GM04503 (cell line): ENCODE measurements around the gene RASSF10.
"Not testable (repeated sequence)": the region's sequence is repeated elsewhere in the genome, so short reads cannot be mapped to it uniquely, and the experiment has no call there.

Experiments used
- DNase-seq: peaks from one replicate; pipeline ENCODE4 v3.0.0-alpha.2; 2012; ENCODE audit warnings: low read depth

Gene RASSF10

DNA sequence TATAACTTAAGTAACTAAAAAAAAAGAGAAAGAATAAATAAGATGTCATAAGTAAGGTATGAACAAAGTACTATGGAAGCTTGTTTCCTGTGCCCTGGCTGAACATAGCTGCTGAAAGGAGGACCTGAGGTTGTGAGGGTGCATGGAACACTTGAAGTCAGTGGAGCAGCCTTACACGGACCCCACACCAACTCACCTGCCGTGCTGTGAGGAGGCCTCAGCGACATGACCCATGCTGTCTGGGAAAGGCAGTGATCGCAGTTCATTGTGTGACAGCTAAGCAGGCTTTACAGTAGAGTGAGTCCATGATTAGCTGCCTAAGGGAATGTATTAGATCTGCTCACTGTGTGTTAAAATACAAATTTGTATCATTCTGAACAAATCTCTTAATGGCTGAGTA is 17.6 kb downstream of the RASSF10 start:
- DNase-seq = no peak

DNA sequence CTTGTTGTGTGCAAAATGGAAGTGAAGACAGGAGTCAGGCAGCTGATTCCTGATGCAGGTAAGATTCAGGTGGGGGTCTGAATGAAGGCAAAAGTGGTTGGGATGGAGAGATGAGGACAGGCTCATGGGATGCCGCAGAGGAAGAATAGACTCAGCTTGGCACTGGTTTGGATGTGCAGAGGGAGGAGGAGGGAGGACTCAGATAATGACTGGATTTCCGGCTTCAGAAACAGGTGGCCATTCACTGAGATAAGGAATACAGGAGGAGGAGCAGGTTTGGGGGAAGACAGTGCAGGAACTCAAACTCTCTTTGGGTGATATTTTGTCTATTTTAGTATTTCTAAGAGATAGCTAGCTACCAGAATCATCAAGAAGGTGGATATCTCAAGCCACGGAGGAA is 19.2 kb downstream of the RASSF10 start:
- no peak for DNase-seq

DNA sequence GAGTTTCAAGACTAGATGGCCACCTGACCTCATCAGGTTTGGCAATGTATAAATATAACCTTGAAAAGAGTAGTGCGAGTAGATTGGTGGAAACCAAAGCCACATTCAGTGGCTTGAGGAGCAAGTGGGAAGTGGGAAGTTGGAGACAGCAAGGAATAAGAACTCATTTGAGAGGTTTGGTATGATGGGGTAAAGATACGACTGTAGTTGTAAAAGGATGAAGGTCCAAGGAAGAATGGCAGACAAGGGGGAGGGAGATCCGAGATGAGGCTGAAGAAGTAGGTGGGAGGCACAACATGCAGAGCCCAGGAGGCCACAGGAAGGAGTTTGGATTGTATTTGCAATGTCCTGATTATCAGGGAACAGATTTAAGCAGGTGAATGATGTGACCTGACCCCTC is 20.8 kb downstream of the RASSF10 start:
- DNase-seq = no peak

DNA sequence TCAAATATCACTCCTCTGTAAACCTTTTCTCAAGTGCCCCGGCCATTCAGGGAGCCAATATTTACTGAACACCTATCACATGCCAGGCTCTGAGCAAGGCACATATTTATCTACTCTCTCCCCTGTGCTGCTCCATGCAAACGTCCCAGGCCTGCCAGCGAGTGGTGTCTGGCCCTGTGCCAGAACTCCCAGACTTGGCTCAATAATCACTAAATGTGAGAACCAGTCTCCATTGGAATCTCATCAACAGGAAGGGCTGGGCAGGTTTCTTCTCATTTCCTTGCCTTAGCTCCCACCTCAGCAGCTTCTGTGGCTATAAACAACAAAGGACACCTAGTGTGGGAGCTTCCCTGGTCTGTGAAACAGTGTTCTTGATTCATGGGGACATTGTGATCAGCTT is 21.7 kb downstream of the RASSF10 start:
- no peak for DNase-seq

DNA sequence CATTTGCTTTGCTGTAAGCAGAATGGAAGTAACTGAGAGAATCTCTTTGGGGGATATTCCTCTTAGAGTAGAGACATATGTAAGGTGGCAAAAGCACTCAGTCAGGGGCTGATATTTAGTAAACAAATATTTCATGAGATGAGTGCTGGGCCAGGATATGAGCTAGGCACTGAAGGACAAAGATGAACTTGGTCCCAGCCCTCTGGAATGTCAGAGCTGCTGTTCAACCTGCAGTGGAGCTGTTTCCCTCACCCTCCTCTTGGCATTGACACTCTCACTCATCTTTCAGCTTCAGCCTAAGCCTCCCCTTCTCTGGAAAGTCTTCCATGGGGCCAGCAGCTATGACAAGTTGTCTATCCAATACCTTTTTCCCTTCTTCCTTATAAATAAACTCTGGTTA is 22.2 kb downstream of the RASSF10 start:
- DNase-seq = no peak

DNA sequence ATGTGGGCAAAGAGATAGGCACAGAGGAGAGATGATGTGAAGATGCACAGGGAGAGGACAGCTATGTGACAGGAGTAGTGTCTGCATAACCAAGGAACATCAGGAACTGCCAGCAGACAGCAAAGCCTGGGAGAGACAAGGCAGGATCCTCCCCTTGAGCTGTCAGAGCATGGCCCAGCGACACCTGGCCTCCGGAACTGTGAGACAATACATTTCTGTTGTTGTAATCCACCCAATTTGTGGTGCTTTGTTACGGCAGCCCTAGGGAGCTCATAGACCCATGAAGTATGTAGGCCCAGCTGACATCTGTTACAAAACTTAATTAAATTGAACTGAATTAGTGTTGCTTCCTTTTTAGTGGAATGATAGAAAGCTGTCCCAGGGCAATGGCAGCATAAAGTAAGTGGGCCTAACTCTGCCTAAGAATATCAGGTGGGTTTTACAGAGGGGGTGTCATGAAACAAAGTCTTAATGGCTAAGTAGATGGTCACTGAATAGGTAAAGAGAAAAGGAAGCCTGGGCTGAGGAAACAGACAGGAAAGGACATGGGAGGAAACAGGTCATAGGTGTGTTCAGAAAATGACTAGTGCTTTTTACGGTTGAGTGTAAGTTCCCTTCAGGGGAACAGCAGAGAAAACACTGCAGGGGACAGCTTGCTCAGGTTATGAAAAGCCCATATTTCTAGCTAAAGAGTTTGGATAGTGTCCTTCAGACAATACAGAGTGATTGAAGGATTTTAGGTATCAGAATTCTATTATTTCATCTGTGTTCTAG is 24.8 kb downstream of the RASSF10 start:
- no peak for DNase-seq

DNA sequence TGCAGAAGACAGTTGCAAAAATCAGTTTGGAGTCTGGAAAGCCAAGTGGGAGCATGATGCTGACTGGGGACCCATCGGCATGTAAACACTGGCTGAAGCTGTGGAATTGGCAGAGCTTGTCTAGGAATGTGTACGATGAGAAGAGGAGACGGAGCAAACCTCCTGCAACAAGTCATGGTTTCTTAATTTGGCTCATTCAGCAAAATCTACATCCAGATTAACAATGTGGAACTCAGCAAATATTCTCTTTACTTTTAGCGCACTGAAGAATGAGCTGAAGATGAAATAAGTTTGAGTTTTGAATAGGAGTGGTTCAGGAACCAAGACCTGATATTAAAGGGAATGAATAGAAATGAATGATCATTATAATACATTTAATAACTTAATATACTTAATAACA is 26.6 kb downstream of the RASSF10 start:
- no peak for DNase-seq

DNA sequence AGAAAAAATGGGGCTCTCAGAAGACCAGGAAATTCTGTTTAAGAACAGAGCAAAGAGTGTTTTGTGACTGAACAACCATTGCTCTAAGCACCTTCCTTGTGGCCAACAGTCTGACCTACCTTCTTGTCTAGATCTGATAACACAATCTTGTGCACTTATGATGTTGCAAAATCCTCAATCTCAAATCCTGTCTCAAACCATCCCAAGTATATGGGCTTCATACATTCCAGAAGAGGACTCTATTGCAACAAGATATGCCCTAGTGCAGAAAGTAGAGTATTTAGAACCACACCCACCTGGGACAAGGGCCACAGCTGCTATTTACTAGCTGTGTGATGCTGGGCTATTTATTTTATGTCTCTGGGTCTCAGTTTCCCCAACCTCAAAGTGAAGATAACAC is 27.1 kb downstream of the RASSF10 start:
- no peak for DNase-seq

DNA sequence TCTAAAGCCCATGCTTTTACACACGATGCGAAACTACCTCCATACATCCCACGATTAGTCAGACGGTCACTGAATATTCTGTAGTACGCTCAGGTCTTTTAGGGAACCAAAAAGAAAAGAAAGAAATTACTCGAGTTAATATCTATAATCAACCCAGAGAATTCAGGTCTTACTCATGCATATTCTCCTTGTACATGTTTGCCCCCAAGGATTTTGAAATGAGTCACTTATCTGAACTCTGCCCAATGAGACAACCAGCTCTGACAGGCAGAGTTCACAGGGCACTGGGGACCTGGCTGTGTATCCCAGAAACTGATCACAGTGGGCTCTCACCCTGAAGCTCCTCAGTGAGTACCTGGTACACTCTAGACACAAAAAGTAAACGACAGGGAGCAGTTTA is 29.2 kb downstream of the RASSF10 start:
- DNase-seq = no peak

DNA sequence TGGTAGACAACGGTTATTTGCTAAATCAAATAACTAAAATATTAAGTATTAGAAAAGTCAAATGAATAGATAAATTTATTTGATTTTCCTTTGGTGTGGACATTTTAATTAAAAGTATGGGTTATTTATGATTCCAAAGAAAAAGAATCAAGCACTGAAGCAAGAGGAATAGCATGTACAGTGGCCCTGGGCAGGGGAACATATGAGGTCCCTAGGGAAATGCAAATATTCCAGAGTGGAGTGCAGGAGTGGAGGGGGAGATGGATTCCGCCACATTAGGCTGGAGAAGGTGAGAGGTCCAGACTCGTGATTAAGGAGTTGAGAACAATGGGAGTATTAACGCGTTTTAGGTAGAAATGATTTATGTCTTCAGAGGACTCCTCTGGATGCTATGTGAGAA is 30.0 kb downstream of the RASSF10 start:
- no peak for DNase-seq

DNA sequence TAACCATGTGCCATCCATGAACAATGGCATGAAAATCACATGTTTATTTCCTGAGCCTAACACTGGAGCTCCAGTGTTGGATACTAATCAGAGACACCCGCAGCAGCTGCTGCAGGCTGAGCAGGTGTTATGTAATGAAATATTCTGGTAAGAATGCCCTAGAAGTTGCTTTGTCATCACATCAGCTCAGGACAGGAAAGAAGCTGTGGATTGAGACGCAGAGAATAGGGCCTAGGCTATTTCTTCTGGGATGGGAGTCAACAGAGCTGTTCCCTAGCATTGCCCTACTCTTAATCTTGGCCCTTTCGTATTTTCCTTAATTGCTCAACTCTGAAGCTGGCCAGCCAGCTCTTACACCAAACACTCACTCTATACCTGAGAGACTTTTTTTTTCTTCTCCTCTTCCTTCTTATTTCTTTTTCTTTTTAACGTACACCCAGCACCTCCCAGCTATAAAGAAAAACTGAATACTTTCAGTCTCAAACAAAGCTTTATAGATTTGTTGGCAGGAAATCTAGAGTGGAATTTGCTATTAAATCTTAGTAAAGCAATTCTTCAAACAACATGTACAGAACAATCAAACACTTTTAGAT is 31.9 kb downstream of the RASSF10 start:
- no peak for DNase-seq

DNA sequence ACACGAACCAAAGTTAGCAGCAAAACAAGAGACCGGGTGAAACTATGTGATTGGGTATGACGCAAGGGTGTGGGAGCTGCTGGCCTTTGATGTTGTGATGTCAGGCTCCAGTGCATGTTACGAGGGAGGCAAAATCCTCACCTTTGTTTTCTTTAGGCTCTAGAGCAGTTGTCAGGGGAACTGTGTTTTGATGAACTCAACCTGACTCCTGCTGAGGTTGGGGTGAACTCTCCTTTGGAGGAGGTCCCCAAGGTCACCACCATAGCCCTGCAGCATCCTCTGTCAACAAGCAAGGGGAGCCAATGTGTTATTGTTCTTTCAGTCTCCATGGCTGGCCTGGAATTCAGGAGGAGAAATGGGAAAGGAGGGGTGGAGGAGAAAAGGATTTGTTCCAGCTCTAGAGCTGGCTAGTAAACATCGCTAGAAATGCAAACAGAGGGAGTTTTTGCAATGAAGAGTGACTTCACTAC is 33.8 kb downstream of the RASSF10 start:
- DNase-seq = no peak

DNA sequence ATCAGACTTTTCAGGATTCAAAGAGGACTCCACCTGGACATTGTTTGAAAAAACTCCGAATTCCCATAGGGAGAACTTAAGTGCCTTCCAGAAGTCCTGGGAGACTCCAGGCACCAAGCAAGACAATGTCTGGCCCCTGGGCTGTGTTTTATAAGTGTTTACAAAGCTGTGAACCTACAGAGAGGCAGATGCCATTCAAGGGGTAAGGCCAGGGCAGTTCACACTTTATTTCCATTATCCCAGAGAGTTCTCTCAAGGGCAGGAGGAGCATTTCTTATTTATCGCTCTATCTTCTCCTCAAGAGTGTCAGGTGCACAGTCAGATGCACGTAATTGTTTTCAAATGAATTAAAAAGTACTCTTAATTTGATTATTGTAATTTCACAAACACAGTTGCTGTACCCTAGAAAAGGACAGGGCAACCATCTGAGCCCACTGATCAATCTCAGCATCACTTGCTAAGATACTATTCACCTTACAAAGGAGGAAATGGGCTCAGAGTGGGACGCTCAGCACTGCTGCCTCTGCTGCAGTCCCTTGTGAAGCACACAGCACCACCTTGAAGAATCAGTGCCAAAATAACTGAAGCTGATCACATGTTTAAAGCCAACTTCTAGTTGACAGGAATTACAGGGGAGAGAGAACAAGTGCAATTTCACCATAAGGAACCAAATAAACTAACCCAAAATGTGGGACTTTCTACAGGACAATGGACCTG is 35.0 kb downstream of the RASSF10 start:
- DNase-seq = no peak

DNA sequence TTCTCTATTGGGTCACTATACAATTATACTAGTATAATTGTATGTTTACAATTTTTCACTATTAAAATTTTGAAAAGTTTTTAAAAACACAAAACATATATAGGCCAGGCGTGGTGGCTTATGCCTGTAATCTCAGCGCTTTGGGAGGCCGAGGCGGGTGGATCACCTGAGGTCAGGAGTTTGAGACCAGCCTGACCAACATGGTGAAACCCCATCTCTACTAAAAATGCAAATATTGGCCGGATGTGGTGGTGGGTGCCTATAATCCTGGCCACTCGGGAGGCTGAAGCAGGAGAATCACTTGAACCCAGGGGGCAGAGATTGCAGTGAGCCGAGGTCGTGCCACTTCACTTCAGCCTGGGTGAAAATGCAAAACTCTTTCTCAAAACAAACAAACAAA is 36.0 kb downstream of the RASSF10 start:
- not testable (repeated sequence) for DNase-seq

DNA sequence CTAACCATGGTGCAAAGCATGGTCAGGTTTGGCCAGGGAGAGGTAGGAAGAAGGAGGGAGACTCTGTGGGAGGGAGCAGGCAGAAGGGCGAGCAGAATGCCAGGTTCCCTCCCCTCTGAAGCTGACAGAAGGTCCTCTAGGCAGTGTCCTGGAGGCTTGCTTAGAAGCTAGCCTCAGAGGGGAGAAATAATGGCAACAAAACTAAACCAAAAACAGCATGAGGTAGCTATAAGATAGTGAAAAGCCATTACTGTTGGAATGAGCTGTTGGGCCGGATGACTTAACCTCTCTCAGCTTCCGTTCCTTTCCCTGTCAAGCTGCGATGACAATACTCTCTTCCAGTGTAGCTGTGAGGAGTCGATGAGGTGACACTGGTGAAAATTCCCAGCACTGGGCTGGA is 36.6 kb downstream of the RASSF10 start:
- no peak for DNase-seq

DNA sequence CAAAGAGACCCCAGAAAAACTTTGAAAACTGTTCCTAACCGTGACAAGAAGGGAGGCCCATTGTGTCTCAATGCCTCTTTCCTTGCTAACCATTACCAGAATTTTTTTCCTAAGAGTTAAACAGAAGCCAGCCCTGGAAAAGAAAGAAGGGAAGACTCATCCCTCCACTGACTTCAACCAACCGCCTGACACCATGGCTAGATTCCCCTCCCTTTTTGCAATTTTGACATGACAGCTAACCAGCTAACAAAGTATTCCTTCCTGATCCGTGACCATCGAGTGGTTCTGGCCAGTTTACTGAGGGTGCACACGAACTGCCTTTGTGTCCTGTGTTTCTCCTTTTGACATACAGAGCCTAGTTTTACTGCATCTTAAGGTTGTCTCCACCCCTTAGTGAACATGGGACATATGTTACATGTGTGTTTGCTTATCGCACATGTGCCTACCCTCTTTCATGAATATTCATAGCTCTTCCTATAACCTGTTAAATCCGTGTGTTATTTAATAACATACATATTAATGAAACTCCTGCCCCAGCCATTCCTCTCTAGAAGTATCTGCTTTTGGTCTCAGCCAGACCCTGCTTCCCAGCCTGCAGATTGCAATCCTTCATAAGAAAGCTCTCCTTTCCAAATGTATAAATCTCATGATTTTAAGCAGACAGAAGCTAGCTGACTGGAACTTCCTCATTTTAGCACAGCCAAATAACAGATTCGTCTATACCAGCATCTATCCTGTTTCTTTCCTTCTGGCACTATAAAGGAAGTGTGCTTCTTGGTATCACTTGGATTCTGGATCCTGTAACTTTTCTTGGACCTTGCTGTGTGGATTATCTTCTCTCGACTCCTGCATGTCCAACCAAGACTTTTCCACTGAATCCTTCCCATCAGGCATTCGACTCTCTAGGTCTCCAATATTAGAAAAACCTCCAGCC is 37.8 kb downstream of the RASSF10 start:
- no peak for DNase-seq

DNA sequence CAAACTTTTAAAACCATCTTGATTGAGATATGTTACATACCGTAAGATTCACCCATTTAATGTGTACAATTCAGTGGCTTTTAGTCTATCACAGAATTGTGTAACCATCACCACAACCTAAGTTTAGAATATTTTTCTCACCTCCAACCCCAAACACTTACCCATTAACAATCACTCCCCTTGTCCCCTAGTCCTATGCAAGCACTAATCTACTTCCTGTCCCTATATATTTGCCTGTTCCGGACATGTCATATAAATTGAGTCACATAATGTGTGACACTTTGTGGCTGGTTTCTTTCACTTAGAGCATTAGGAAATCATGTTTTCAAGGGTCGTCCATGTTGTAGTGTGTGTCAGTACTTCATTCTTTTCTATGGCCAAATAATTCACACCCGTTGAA is 38.8 kb downstream of the RASSF10 start:
- DNase-seq = no peak

DNA sequence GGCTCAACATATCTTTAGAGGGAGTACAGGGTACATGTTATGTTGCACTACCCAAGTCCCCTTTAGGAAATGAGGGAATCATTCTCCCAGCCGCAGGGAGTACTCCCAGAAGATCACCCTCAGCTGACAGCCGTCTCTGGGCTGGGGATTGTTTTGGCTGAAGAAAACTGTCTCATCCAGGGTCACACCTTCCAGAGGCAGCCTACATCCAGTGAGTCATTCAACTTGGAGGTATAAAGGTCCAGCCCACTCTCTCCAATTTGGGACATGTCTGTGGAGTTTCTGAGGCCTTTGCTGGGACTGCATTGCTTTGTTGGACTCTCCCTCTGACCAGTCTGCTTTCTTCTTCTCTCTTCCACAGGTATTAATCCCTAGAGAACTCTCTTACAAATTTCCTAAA is 42.1 kb downstream of the RASSF10 start:
- DNase-seq = no peak

DNA sequence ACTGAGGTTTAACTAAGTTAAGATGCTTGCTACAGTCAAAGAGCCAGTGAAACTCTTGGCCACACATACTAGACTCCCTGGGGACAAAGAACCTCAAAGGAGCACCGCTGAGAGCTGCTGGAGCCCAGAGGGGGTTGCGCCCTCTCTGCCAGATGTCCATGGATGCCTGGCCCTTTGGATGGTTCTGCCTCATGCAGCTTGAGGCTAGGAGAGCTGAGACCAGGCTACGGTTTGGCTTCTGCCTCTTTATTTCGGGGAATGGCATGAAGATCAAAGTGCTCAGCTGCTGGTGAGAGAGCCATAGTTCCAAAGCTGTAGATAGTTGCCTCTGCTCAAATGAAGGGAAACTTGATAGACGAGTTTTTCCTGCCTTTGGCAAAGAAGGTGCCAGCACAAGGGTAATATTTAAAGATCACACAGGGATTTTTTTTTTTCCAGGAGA is 43.0 kb downstream of the RASSF10 start:
- no peak for DNase-seq

DNA sequence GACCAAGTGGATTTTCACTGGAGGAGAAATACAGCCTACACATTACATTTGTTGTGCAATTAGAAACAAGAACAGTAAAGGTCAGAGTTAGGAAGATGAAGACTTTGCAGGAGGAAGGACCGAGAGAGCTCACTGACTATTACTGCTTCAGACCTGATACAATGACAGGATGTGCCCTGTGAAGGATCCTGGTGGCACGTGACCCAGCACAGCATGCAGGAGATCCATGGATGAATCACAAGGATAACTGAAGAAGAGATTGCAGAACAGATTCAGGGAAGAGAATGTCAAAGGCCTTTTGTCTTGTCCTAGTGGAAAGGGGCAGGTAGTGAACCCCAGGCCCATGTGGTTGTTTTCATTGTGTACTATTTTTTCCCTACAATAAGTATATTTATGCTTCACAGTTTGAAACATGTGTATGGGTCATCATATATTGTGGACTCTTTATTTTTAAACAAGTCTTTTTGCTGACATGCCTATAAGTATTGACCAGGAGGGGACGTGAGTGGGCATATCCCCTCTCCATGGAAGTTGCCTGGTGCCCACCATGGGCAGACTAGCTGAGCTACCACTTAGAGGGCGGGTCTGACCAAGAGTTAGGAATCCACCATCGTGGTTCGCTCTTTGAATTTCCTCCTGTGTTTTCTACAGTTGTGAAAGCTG is 44.3 kb downstream of the RASSF10 start:
- DNase-seq = no peak

DNA sequence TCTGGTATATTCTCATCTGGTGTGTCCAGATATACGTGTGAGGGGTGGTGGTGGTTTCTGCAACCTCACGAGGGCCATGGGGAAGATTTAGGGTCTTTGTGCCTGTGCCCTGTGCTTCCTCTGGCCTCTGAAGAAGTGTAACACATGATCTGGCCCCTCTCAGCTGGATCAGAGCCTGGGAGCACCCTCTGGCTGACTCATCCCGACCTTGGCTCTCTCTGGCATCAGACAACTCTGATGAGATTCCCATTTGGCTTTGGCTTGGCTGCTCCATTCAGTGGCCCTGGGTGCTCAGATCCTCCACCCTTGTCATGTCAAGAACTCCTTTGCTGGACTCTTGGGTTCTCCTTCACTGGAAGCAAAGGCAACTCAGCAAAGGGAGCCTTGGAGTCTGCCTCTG is 45.2 kb downstream of the RASSF10 start:
- DNase-seq = no peak

DNA sequence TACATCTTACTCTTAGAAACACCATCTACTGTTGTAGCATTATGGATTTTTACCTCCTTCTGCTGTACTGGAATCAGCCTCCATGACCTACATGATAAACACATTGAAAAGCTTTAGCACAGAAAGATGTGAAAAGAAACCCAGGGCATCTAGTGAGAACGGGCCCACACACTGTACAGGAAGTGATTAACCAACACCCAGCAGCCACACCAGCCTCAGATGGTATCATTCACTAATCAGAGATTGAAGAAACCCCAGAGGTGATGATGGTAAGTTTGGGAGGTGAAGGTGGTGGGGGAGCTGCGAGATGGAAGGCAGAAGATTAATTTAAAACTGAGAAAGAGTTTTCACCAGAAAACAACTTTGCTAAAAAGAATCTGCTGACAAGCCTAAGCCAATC is 46.1 kb downstream of the RASSF10 start:
- DNase-seq = no peak
